ENCODE results near the gene KIF6.
"Not testable (repeated sequence)": the region's sequence is repeated elsewhere in the genome, so short reads cannot be mapped to it uniquely, and the experiment has no call there.

The KIF6 gene

GRCh38 chr6:39752835-39753724 is 27.9 kb upstream of the KIF6 start:
- Mint-ChIP-seq H3K4me1 (no peaks in the 10 kb centered on the region), H3K36me3 (no peaks in the 10 kb centered on the region), H3K27ac (no peak overlapping the region), H3K27me3 (peaks cover 2% of the 10 kb centered on the region), H3K4me3 (no peak overlapping the region), H3K9me3 (peaks cover 9% of the 10 kb centered on the region)
- ATAC-seq (ENCODE audit: low read depth) (no peak), DNase-seq (ENCODE audit: low spot score in 2 of 2) (no peak)

GRCh38 chr6:39746795-39747194 is 21.6 kb upstream of the KIF6 start:
- Mint-ChIP-seq H3K4me3 (no peak overlapping the region), H3K9me3 (no peaks in the 10 kb centered on the region)

GRCh38 chr6:39733704-39734103 is 8.5 kb upstream of the KIF6 start:
- Mint-ChIP-seq H3K36me3 (no peaks in the 10 kb centered on the region), H3K9me3 (peaks cover 4% of the 10 kb centered on the region), H3K27me3 (peaks cover 16% of the 10 kb centered on the region), H3K4me1 (no peaks in the 10 kb centered on the region), H3K4me3 (no peak overlapping the region), H3K27ac (no peak overlapping the region)
- ATAC-seq (ENCODE audit: low read depth) (no peak), DNase-seq (ENCODE audit: low spot score in 2 of 2) (no peak)

More at GRCh38 chr6:39746795-39747194, 21.6 kb upstream of the KIF6 start:
- DNase-seq (ENCODE audit: low spot score in 2 of 2) (no peak), ATAC-seq (ENCODE audit: low read depth) (no peak)
- no peaks in the 10 kb centered on the region for H3K27me3 Mint-ChIP-seq
- no peaks in the 10 kb centered on the region for H3K4me1 Mint-ChIP-seq
- no peak overlapping the region for H3K27ac Mint-ChIP-seq
- H3K36me3 Mint-ChIP-seq: no peaks in the 10 kb centered on the region

- no peak for DNase-seq (ENCODE audit: low spot score in 2 of 2)
- no peak overlapping the region for H3K27ac Mint-ChIP-seq
- no peak overlapping the region for H3K4me3 Mint-ChIP-seq
- no peak for ATAC-seq (ENCODE audit: low read depth)
- H3K27me3 Mint-ChIP-seq: peaks cover 14% of the 10 kb centered on the region
- H3K4me1 Mint-ChIP-seq: no peaks in the 10 kb centered on the region
- peaks cover 1% of the 10 kb centered on the region for H3K9me3 Mint-ChIP-seq
- H3K36me3 Mint-ChIP-seq: no peaks in the 10 kb centered on the region
These were observed 6.4 kb upstream of the KIF6 start for GRCh38 chr6:39731565-39731964.

GRCh38 chr6:39729945-39730344 is 4.7 kb upstream of the KIF6 start:
- Mint-ChIP-seq H3K27ac (no peak overlapping the region), H3K4me1 (peaks cover 2% of the 10 kb centered on the region), H3K4me3 (no peak overlapping the region), H3K36me3 (no peaks in the 10 kb centered on the region), H3K9me3 (no peaks in the 10 kb centered on the region), H3K27me3 (peaks cover 10% of the 10 kb centered on the region)
- ATAC-seq (ENCODE audit: low read depth) (no peak), DNase-seq (ENCODE audit: low spot score in 2 of 2) (no peak)

- DNase-seq (ENCODE audit: low spot score in 2 of 2) (no peak), ATAC-seq (ENCODE audit: low read depth) (no peak)
- Mint-ChIP-seq H3K36me3 (no peaks in the 10 kb centered on the region), H3K27ac (no peak overlapping the region), H3K9me3 (no peaks in the 10 kb centered on the region), H3K27me3 (no peaks in the 10 kb centered on the region), H3K4me3 (peak overlapping the region; percentile 96), H3K4me1 (peaks cover 5% of the 10 kb centered on the region)
These were observed 407 bp upstream of the KIF6 start for GRCh38 chr6:39725632-39725997.

- not testable (repeated sequence) for H3K27ac Mint-ChIP-seq
These were observed 1.9 kb downstream of the KIF6 start for GRCh38 chr6:39723350-39723749.

GRCh38 chr6:39714802-39715201 is 10.4 kb downstream of the KIF6 start:
- Mint-ChIP-seq H3K27me3 (peaks cover 5% of the 10 kb centered on the region), H3K4me1 (no peaks in the 10 kb centered on the region), H3K27ac (no peak overlapping the region), H3K9me3 (no peaks in the 10 kb centered on the region), H3K4me3 (no peak overlapping the region), H3K36me3 (no peaks in the 10 kb centered on the region)
- DNase-seq (ENCODE audit: low spot score in 2 of 2) (no peak), ATAC-seq (ENCODE audit: low read depth) (no peak)

More at GRCh38 chr6:39723350-39723749, 1.9 kb downstream of the KIF6 start:
- not testable (repeated sequence) for H3K4me3 Mint-ChIP-seq; H3K36me3 Mint-ChIP-seq; ATAC-seq (ENCODE audit: low read depth); DNase-seq (ENCODE audit: low spot score in 2 of 2); H3K4me1 Mint-ChIP-seq; H3K27me3 Mint-ChIP-seq; H3K9me3 Mint-ChIP-seq

- Mint-ChIP-seq H3K9me3 (no peaks in the 10 kb centered on the region), H3K27ac (no peak overlapping the region), H3K27me3 (peaks cover 2% of the 10 kb centered on the region), H3K36me3 (no peaks in the 10 kb centered on the region), H3K4me1 (no peaks in the 10 kb centered on the region), H3K4me3 (no peak overlapping the region)
- no peak for ATAC-seq (ENCODE audit: low read depth)
- no peak for DNase-seq (ENCODE audit: low spot score in 2 of 2)
These were observed 17.1 kb downstream of the KIF6 start for GRCh38 chr6:39707962-39708683.

GRCh38 chr6:39706819-39707335 is 18.3 kb downstream of the KIF6 start:
- H3K4me3 Mint-ChIP-seq: no peak overlapping the region
- H3K4me1 Mint-ChIP-seq: no peaks in the 10 kb centered on the region
- H3K27me3 Mint-ChIP-seq: peaks cover 2% of the 10 kb centered on the region
- H3K36me3 Mint-ChIP-seq: no peaks in the 10 kb centered on the region
- DNase-seq (ENCODE audit: low spot score in 2 of 2) (no peak), ATAC-seq (ENCODE audit: low read depth) (no peak)
- no peak overlapping the region for H3K27ac Mint-ChIP-seq
- no peaks in the 10 kb centered on the region for H3K9me3 Mint-ChIP-seq

GRCh38 chr6:39702265-39702664 is 22.9 kb downstream of the KIF6 start:
- H3K4me3 Mint-ChIP-seq: no peak overlapping the region

GRCh38 chr6:39700362-39700761 is 24.8 kb downstream of the KIF6 start:
- DNase-seq (ENCODE audit: low spot score in 2 of 2): no peak
- H3K9me3 Mint-ChIP-seq: no peaks in the 10 kb centered on the region
- no peak overlapping the region for H3K27ac Mint-ChIP-seq

More at GRCh38 chr6:39702265-39702664, 22.9 kb downstream of the KIF6 start:
- Mint-ChIP-seq H3K9me3 (no peaks in the 10 kb centered on the region), H3K27me3 (no peaks in the 10 kb centered on the region), H3K36me3 (no peaks in the 10 kb centered on the region), H3K4me1 (no peaks in the 10 kb centered on the region), H3K27ac (no peak overlapping the region)
- DNase-seq (ENCODE audit: low spot score in 2 of 2) (no peak), ATAC-seq (ENCODE audit: low read depth) (no peak)

GRCh38 chr6:39698789-39699188 is 26.4 kb downstream of the KIF6 start:
- no peaks in the 10 kb centered on the region for H3K36me3 Mint-ChIP-seq
- H3K9me3 Mint-ChIP-seq: no peaks in the 10 kb centered on the region
- no peak overlapping the region for H3K27ac Mint-ChIP-seq
- H3K4me3 Mint-ChIP-seq: no peak overlapping the region
- H3K27me3 Mint-ChIP-seq: no peaks in the 10 kb centered on the region
- ATAC-seq (ENCODE audit: low read depth) (no peak), DNase-seq (ENCODE audit: low spot score in 2 of 2) (no peak)
- H3K4me1 Mint-ChIP-seq: no peaks in the 10 kb centered on the region

More at GRCh38 chr6:39700362-39700761, 24.8 kb downstream of the KIF6 start:
- H3K4me1 Mint-ChIP-seq: no peaks in the 10 kb centered on the region
- no peaks in the 10 kb centered on the region for H3K36me3 Mint-ChIP-seq
- no peaks in the 10 kb centered on the region for H3K27me3 Mint-ChIP-seq
- H3K4me3 Mint-ChIP-seq: no peak overlapping the region
- ATAC-seq (ENCODE audit: low read depth): no peak

GRCh38 chr6:39696986-39697788 is 28.0 kb downstream of the KIF6 start:
- H3K4me1 Mint-ChIP-seq: no peaks in the 10 kb centered on the region
- no peaks in the 10 kb centered on the region for H3K9me3 Mint-ChIP-seq
- no peak overlapping the region for H3K4me3 Mint-ChIP-seq
- no peak for DNase-seq (ENCODE audit: low spot score in 2 of 2)
- no peak for ATAC-seq (ENCODE audit: low read depth)
- no peaks in the 10 kb centered on the region for H3K36me3 Mint-ChIP-seq
- no peaks in the 10 kb centered on the region for H3K27me3 Mint-ChIP-seq
- H3K27ac Mint-ChIP-seq: no peak overlapping the region
